Endothelial cell of umbilical vein (primary cell): ENCODE results near the gene DPP6. TPM values are rescaled to one million over a fixed set of nuclear protein-coding genes. Genes with fewer than 3 reads are reported as not detected.

ENCODE experiments used
- BruUV-seq: library from RNA; stranded (reverse); fragments of 400-500 nt; replicated peaks from 2 replicates; lab custom pipeline; 2021; lab: Mats Ljungman, UMichigan
- CTCF ChIA-PET: fragments of 300-600, 350-600 bp; sonication (Branson Sonifier 250); formaldehyde crosslinking; loops from one replicate; lab custom pipeline; 2021; ENCODE audit warnings: antibody characterized with exemption, inconsistent platforms; lab: Charles Lee
- POLR2A ChIA-PET: fragments of 300-600, 350-600 bp; sonication (Branson Sonifier 250); formaldehyde crosslinking; loops from one replicate; lab custom pipeline; 2021; ENCODE audit warnings: antibody characterized with exemption, inconsistent platforms; lab: Charles Lee
- DNase-seq: peaks from one replicate; pipeline ENCODE4 v3.0.0-alpha.2; 2011; ENCODE audit warnings: low read depth, low spot score
- FAIRE-seq: peaks from 2 replicates; lab custom pipeline; 2011; peaks lifted over from hg19 to GRCh38; lab: Jason Lieb, UNC
- H2AFZ ChIP-seq: 2 replicates; pipeline ENCODE4 v1.6.0; 2012; ENCODE audit warnings: low read depth, low read length, control low read depth, inconsistent platforms
- H3K27ac ChIP-seq: 2 replicates; pipeline ENCODE4 v1.5.1; 2011; ENCODE audit warnings: low read depth, mild to moderate bottlenecking, control low read depth, low read length, moderate library complexity; ENCODE audit not compliant: insufficient read depth
- H3K27me3 ChIP-seq, 2 experiments: 2 replicates each; pipeline versions ENCODE4 v1.6.0 to v1.6.1; 2011; ENCODE audit warnings: low read length in 2 of 2, mixed read lengths in 1 of 2; ENCODE audit not compliant: control insufficient read depth in 2 of 2, insufficient read depth in 2 of 2
- H3K36me3 ChIP-seq, 2 experiments: 2 replicates in 1 of 2; 3 replicates in 1 of 2; pipeline ENCODE4 v1.5.1; 2011; ENCODE audit warnings: low read length in 2 of 2, mild to moderate bottlenecking in 1 of 2, moderate library complexity in 1 of 2; ENCODE audit not compliant: control insufficient read depth in 2 of 2, insufficient read depth in 2 of 2; ENCODE audit errors: extremely low read depth in 1 of 2
- H3K4me1 ChIP-seq: 3 replicates; pipeline ENCODE4 v1.5.1; 2011; ENCODE audit warnings: mild to moderate bottlenecking, low read length; ENCODE audit not compliant: control insufficient read depth, insufficient read depth; ENCODE audit errors: extremely low read depth
- H3K4me2 ChIP-seq: 2 replicates; pipeline ENCODE4 v1.6.1; 2011; ENCODE audit warnings: low read length, control low read depth, mixed read lengths; ENCODE audit not compliant: insufficient read depth
- H3K4me3 ChIP-seq, 3 experiments: fragments of 200-600 bp in 1 of 3; sonication (generic), shearing (Covaris generic) in 1 of 3; replicated peaks in 1 of 3; 2 replicates each; pipeline ENCODE4 v1.5.1; 2011 to 2016; ENCODE audit warnings: control low read depth in 3 of 3, low read length in 3 of 3, mild to moderate bottlenecking in 2 of 3, inconsistent platforms in 1 of 3, low read depth in 1 of 3, moderate library complexity in 1 of 3; ENCODE audit not compliant: insufficient read depth in 1 of 3
- H3K79me2 ChIP-seq: 2 replicates; pipeline ENCODE4 v1.6.0; 2012; ENCODE audit warnings: low read length, inconsistent platforms; ENCODE audit not compliant: control insufficient read depth, insufficient read depth
- H3K9ac ChIP-seq: replicated peaks from 2 replicates; pipeline ENCODE3; 2011; ENCODE audit warnings: low read length, control low read depth; ENCODE audit not compliant: insufficient read depth; ENCODE audit errors: extremely low read depth
- H3K9me1 ChIP-seq: replicated peaks from 3 replicates; pipeline ENCODE4 v1.6.0; 2011; ENCODE audit warnings: mild to moderate bottlenecking, low read length; ENCODE audit not compliant: control insufficient read depth, insufficient read depth; ENCODE audit errors: extremely low read depth
- H3K9me3 ChIP-seq: replicated peaks from 2 replicates; pipeline ENCODE4 v1.5.1; 2012; ENCODE audit warnings: low read length, inconsistent platforms; ENCODE audit not compliant: control insufficient read depth, insufficient read depth
- H4K20me1 ChIP-seq: replicated peaks from 2 replicates; pipeline ENCODE3; 2011; ENCODE audit warnings: mild to moderate bottlenecking, low read length; ENCODE audit not compliant: control insufficient read depth, insufficient read depth; ENCODE audit errors: extremely low read depth
- dilution Hi-C: fragments of 300-500 bp; cut with MboI; formaldehyde crosslinking; loops from one replicate; pipeline ENCODE4 v1.15.0; 2019; ENCODE audit warnings: low sequenced_read_pairs; ENCODE audit not compliant: extremely low pct_ligation_motif_present
- intact Hi-C: fragments of 100-400 bp; cut with micrococcal nuclease; formaldehyde crosslinking; loops from one replicate; pipeline ENCODE4 v1.10.0; 2022
- polyA plus RNA-seq, 4 experiments: library from polyadenylated mRNA; depleted of rRNA in 3 of 4; stranded (reverse) in 3 of 4; unstranded in 1 of 4; fragments of >200 nt; gene quantifications; 2 replicates each; pipeline versions ENCODE4 v1.2.1 to v1.2.3, GENCODE V29; 2011 to 2012; ENCODE audit warnings: missing spikeins in 1 of 4
- total RNA-seq: library from RNA; stranded (reverse); gene quantifications from 2 replicates; pipeline ENCODE4 v1.2.3, GENCODE V29; 2021
- TF ChIP-seq, protein P1 (sequence below), 2 donors: IDR thresholded peaks; 1 replicate in 1 of 2; 2 replicates in 1 of 2; pipeline ENCODE4 v1.5.1; 2011; ENCODE audit warnings: low read length in 2 of 2, mild to moderate bottlenecking in 2 of 2, moderate library complexity in 2 of 2, control low read depth in 1 of 2, inconsistent platforms in 1 of 2, low read depth in 1 of 2; ENCODE audit not compliant: insufficient read depth in 1 of 2; ENCODE audit errors: extremely low read depth in 1 of 2
- TF ChIP-seq, protein P2 (sequence below): IDR thresholded peaks from 2 replicates; pipeline ENCODE4 v1.6.1; 2011; ENCODE audit not compliant: insufficient read depth, insufficient read length

Gene DPP6
- total and polyA plus RNA-seq, 2 donors (not counting 3 experiments of a cell fraction or from before 2014, with no cell fraction given) = not detected

DNA sequence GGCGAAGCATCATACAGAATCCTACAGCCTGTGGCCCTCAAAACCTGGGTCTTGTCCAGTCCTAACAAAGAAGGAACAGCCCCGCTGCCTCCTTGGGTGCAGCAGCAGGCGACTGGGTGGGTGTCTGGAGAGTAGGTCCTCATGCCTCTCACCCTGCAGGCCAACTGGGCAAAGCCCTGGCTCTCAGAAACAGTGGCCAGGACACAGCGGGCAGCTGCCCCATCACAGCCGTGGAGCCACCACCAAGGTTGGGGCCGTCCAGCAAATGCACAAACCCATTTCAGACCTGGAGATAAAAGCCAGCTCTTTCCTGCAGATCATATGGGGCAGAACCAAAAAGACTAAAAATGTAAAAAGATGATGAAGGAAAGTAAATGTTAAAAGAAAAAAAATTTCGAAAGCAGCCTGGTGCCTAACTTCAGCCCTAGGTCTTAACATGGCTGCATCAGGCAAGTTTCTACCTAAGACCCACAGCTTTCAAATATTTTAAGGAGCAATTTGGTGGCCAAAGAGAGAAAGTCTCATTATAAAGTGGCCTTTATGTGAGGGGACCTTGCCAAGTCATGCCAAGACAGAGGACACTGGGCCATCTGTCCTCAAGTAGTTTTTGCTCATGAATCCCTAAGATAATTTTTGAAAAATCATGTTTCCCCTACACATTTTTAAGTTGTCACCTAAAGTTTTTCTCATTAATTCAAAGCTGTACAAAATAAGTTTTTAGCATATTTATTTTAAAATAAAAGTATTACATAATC is 808.6 kb downstream of the DPP6 start:
- no peak overlapping the region for H3K9ac ChIP-seq
- no peaks in the 10 kb centered on the region for H3K36me3 ChIP-seq
- no TSS peak for BruUV-seq
- POLR2A ChIA-PET = no interaction called here
- FAIRE-seq (no peak), DNase-seq (no peak)
- H3K27ac ChIP-seq = no peak overlapping the region
- no peak overlapping the region for H2AFZ ChIP-seq
- dilution Hi-C loops = no loop called here
- H3K9me3 ChIP-seq = peaks cover 6% of the 10 kb centered on the region
- no peaks in the 10 kb centered on the region for H3K27me3 ChIP-seq
- no peaks in the 10 kb centered on the region for H3K79me2 ChIP-seq
- H3K4me1 ChIP-seq = no peaks in the 10 kb centered on the region
- H4K20me1 ChIP-seq = no peaks in the 10 kb centered on the region
- intact Hi-C loops = no loop called here
- H3K9me1 ChIP-seq = no peaks in the 10 kb centered on the region
- H3K4me2 ChIP-seq = no peak overlapping the region
- H3K4me3 ChIP-seq = no peak overlapping the region
- TF ChIP-seq, protein P1, sequence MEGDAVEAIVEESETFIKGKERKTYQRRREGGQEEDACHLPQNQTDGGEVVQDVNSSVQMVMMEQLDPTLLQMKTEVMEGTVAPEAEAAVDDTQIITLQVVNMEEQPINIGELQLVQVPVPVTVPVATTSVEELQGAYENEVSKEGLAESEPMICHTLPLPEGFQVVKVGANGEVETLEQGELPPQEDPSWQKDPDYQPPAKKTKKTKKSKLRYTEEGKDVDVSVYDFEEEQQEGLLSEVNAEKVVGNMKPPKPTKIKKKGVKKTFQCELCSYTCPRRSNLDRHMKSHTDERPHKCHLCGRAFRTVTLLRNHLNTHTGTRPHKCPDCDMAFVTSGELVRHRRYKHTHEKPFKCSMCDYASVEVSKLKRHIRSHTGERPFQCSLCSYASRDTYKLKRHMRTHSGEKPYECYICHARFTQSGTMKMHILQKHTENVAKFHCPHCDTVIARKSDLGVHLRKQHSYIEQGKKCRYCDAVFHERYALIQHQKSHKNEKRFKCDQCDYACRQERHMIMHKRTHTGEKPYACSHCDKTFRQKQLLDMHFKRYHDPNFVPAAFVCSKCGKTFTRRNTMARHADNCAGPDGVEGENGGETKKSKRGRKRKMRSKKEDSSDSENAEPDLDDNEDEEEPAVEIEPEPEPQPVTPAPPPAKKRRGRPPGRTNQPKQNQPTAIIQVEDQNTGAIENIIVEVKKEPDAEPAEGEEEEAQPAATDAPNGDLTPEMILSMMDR (IDR thresholded peaks at IDR 0.05; ENCODE audit: extremely low read depth in 1 of 2, insufficient read depth in 1 of 2, low read depth in 1 of 2, low read length in 2 of 2) = no peak
- CTCF ChIA-PET = no interaction called here

DNA sequence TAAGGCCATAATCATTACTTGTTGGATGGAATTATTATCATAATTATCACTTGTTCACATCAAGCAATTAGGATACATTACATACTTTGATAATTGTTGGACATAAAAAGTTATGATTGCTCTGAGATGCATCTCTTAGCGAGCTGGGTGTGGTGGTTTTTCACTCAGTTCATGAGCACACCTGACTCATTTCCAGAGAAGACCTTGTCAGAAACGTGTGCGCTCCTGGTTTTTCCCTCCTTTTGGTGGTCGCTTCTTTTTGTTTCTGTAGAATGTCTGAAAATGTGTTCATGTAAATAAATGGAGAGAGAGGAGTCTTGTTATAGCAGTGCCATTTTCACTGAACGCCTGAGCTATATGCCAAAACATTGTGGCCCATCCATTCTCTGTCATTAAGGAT is 809.4 kb downstream of the DPP6 start:
- CTCF ChIA-PET = no interaction called here
- H3K9me3 ChIP-seq = peaks cover 6% of the 10 kb centered on the region
- dilution Hi-C loops = no loop called here
- TF ChIP-seq, protein P2, sequence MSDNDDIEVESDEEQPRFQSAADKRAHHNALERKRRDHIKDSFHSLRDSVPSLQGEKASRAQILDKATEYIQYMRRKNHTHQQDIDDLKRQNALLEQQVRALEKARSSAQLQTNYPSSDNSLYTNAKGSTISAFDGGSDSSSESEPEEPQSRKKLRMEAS = no peak
- TF ChIP-seq, protein P1 (IDR thresholded peaks at IDR 0.05; ENCODE audit: extremely low read depth in 1 of 2, insufficient read depth in 1 of 2, low read depth in 1 of 2, low read length in 2 of 2) = no peak
- H3K79me2 ChIP-seq = no peaks in the 10 kb centered on the region
- no peak overlapping the region for H3K27ac ChIP-seq
- H4K20me1 ChIP-seq = no peaks in the 10 kb centered on the region
- no peak overlapping the region for H3K4me2 ChIP-seq
- no peaks in the 10 kb centered on the region for H3K4me1 ChIP-seq
- FAIRE-seq = no peak
- no peak overlapping the region for H2AFZ ChIP-seq
- H3K36me3 ChIP-seq = no peaks in the 10 kb centered on the region
- intact Hi-C loops = no loop called here
- POLR2A ChIA-PET = no interaction called here
- H3K27me3 ChIP-seq = no peaks in the 10 kb centered on the region
- DNase-seq = no peak
- no peak overlapping the region for H3K4me3 ChIP-seq
- H3K9me1 ChIP-seq = no peaks in the 10 kb centered on the region
- H3K9ac ChIP-seq = no peak overlapping the region
- no TSS peak for BruUV-seq
